ENCODE results near the gene TUBG2. TPM values are rescaled to one million over a fixed set of nuclear protein-coding genes. Genes with fewer than 3 reads are reported as not detected.

TUBG2 gene
- total and polyA plus RNA-seq, 10 of the 15 experiments (the other 5 are each of a cell fraction or from before 2014, with no cell fraction given): 1.2 to 12.5 (median 8.9) TPM

- TF ChIP-seq GATAD2B (conservative IDR thresholded peaks at IDR 0.05; ENCODE audit: low read depth) (no peak), LARP7 (IDR thresholded peaks at IDR 0.05) (no peak), NR2C2 (IDR thresholded peaks at IDR 0.05; ENCODE audit: borderline replicate concordance, control insufficient read depth, insufficient read length, low read depth) (no peak), SRF (IDR thresholded peaks at IDR 0.05; ENCODE audit: low read depth in 2 of 2, low read length in 2 of 2) (no peak), FOS (IDR thresholded peaks at IDR 0.05; ENCODE audit: borderline replicate concordance, extremely low read depth, insufficient read length) (no peak), STAT1 (conservative IDR thresholded peaks at IDR 0.05) (no peak), KDM1A (IDR thresholded peaks at IDR 0.05; ENCODE audit: borderline replicate concordance) (no peak), ZNF622 (IDR thresholded peaks at IDR 0.05) (no peak), CUX1 (IDR thresholded peaks at IDR 0.05; ENCODE audit: insufficient replicate concordance, low read depth, low read length) (no peak), CHD1 (IDR thresholded peaks at IDR 0.05; ENCODE audit: low read depth, low read length) (no peak), HDAC6 (IDR thresholded peaks at IDR 0.05; ENCODE audit: unreplicated experiment) (no peak), MTA3 (IDR thresholded peaks at IDR 0.05; ENCODE audit: borderline replicate concordance, low read length) (no peak), RCOR1 (conservative IDR thresholded peaks at IDR 0.05; ENCODE audit: low read depth, low read length) (no peak), NFIC (IDR thresholded peaks at IDR 0.05; ENCODE audit: low read depth, low read length) (no peak), TARDBP (IDR thresholded peaks at IDR 0.05; ENCODE audit: borderline replicate concordance) (no peak), STAT3 (IDR thresholded peaks at IDR 0.05; ENCODE audit: low read depth, low read length) (no peak), SKIL (IDR thresholded peaks at IDR 0.05; ENCODE audit: low read depth, poor library complexity, severe bottlenecking) (no peak), DPF2 (IDR thresholded peaks at IDR 0.05) (no peak), MEF2B (IDR thresholded peaks at IDR 0.05; ENCODE audit: partially characterized antibody, poor library complexity, severe bottlenecking) (no peak)
- Histone ChIP-seq H3K4me1 (ENCODE audit: control insufficient read depth, insufficient read depth, low read length) (no peaks in the 10 kb centered on the region), H2AFZ (ENCODE audit: control insufficient read depth, low read depth, low read length) (no peak overlapping the region), H3K27me3 (replicated peaks in 1 of 2; ENCODE audit: control insufficient read depth in 2 of 2, insufficient read depth in 2 of 2, low read length in 1 of 2) (no peaks in the 10 kb centered on the region), H3K4me2 (ENCODE audit: control insufficient read depth, insufficient read depth) (no peak overlapping the region), H4K20me1 (ENCODE audit: control insufficient read depth, insufficient read depth) (no peaks in the 10 kb centered on the region), H3K79me2 (ENCODE audit: control insufficient read depth, insufficient read depth, low read length) (no peaks in the 10 kb centered on the region), H3K36me3 (ENCODE audit: control insufficient read depth in 2 of 2, insufficient read depth in 2 of 2, low read length in 1 of 2) (peaks cover 20 to 34% of the 10 kb centered on the region in 2 experiments), H3K9me3 (replicated peaks; ENCODE audit: control insufficient read depth, insufficient read depth, low read length) (no peaks in the 10 kb centered on the region), H3K4me3 (no peak overlapping the region), H3K9ac (ENCODE audit: control insufficient read depth, insufficient read depth, low read length) (no peak overlapping the region), H3K27ac (ENCODE audit: control insufficient read depth, insufficient read depth) (no peak overlapping the region)
- CTCF ChIA-PET: no interaction called here
- 98% methylated on average over 20 of the region's 20 CpGs for WGBS (ENCODE audit: insufficient coverage, insufficient replicate concordance, low lambda C conversion rate, missing lambda C conversion rate)
- no TSS peak for BruUV-seq (replicated peaks)
- POLR2A ChIA-PET: interaction anchor here (0.6 to 1.1 kb wide), 3 partner anchors 29 to 108 kb away, joined by 3 read pairs; no protein-coding TSS in a partner anchor
- FAIRE-seq (no peak), DNase-seq (ENCODE audit: low read depth, low spot score) (no peak), ATAC-seq (no peak)
- intact Hi-C loops (cut with micrococcal nuclease; ENCODE audit: unreplicated experiment): no loop called here
- RAD21 ChIA-PET (ENCODE audit: unreplicated experiment): interaction anchor here (0.6 kb wide), 1 partner anchor 987 kb away, joined by 3 read pairs; no protein-coding TSS in a partner anchor
- SMC1A ChIA-PET (ENCODE audit: uncharacterized antibody, unreplicated experiment): no interaction called here
- in situ Hi-C loops (cut with MboI): no loop called here
Measured at GRCh38 chr17:42695500-42695899, 36.4 kb downstream of the TUBG2 start.
